HepG2 (cell line): ENCODE data around the gene TRIM37. TPM values are rescaled to one million over a fixed set of nuclear protein-coding genes. Genes with fewer than 3 reads are reported as not detected.

Experiments used
- ARNTL ChIP-seq: sonication (generic); formaldehyde crosslinking; IDR thresholded peaks from 2 replicates; pipeline ENCODE4 v1.4.0; 2020; ENCODE audit warnings: mild to moderate bottlenecking, missing genetic modification reagents
- HOXA3 ChIP-seq: sonication (generic); formaldehyde crosslinking; IDR thresholded peaks from 2 replicates; pipeline ENCODE4 v1.5.0; 2020; ENCODE audit warnings: missing genetic modification reagents
- HOXA5 ChIP-seq: sonication (generic); formaldehyde crosslinking; IDR thresholded peaks from 2 replicates; pipeline ENCODE4 v1.4.0; 2020; ENCODE audit warnings: missing genetic modification reagents
- KAT7 ChIP-seq: IDR thresholded peaks from 2 replicates; pipeline ENCODE4 v1.6.1; 2018; ENCODE audit warnings: borderline replicate concordance, missing compliant biosample characterization
- MAZ ChIP-seq, 2 experiments: sonication (generic) in 1 of 2; formaldehyde crosslinking in 1 of 2; IDR thresholded peaks; 2 replicates each; pipeline versions ENCODE4 v1.5.0 to v1.6.1; 2012 to 2020; ENCODE audit warnings: low read depth in 2 of 2, mild to moderate bottlenecking in 2 of 2, borderline replicate concordance in 1 of 2, improper control_type of control experiment in 1 of 2, low read length in 1 of 2, missing genetic modification reagents in 1 of 2, moderate library complexity in 1 of 2
- MLX ChIP-seq: IDR thresholded peaks from 2 replicates; pipeline ENCODE4 v1.6.1; 2016
- PHF21A ChIP-seq: sonication (generic); formaldehyde crosslinking; IDR thresholded peaks from 2 replicates; pipeline ENCODE4 v1.5.0; 2020; ENCODE audit warnings: mild to moderate bottlenecking, missing genetic modification reagents
- SOX13 ChIP-seq, 3 experiments: fragments of 450-650 bp in 1 of 3; sonication (generic) in 1 of 3; formaldehyde crosslinking in 1 of 3; IDR thresholded peaks in 2 of 3; conservative IDR thresholded peaks in 1 of 3; 2 replicates each; pipeline versions ENCODE4 v1.5.0 to v1.6.1; 2016 to 2020; ENCODE audit warnings: antibody characterized with exemption in 1 of 3, mild to moderate bottlenecking in 1 of 3, missing compliant biosample characterization in 1 of 3, missing genetic modification reagents in 1 of 3, moderate library complexity in 1 of 3
- SPEN ChIP-seq: sonication (generic); formaldehyde crosslinking; IDR thresholded peaks from 2 replicates; pipeline ENCODE4 v1.5.1; 2020; ENCODE audit warnings: low read depth, mild to moderate bottlenecking, missing genetic modification reagents
- TOE1 ChIP-seq: sonication (generic); formaldehyde crosslinking; IDR thresholded peaks from 2 replicates; pipeline ENCODE4 v1.4.0; 2020; ENCODE audit warnings: mild to moderate bottlenecking, missing genetic modification reagents
- ZBTB1 ChIP-seq: sonication (generic); formaldehyde crosslinking; IDR thresholded peaks from 2 replicates; pipeline ENCODE4 v1.4.0; 2020; ENCODE audit warnings: missing genetic modification reagents, borderline replicate concordance
- ZBTB37 ChIP-seq: sonication (generic); formaldehyde crosslinking; IDR thresholded peaks from 2 replicates; pipeline ENCODE4 v1.4.0; 2020; ENCODE audit warnings: mild to moderate bottlenecking, missing genetic modification reagents
- ZFP1 ChIP-seq: IDR thresholded peaks from 2 replicates; pipeline ENCODE4 v1.6.1; 2016
- ZNF510 ChIP-seq: sonication (generic); formaldehyde crosslinking; IDR thresholded peaks from 2 replicates; pipeline ENCODE4 v1.4.0; 2020; ENCODE audit warnings: low read depth, mild to moderate bottlenecking, missing genetic modification reagents
- ZNF513 ChIP-seq: sonication (generic); formaldehyde crosslinking; conservative IDR thresholded peaks from 2 replicates; pipeline ENCODE4 v1.5.0; 2020; ENCODE audit warnings: missing genetic modification reagents
- ZNF782 ChIP-seq: sonication (generic); formaldehyde crosslinking; IDR thresholded peaks from 2 replicates; pipeline ENCODE4 v1.4.0; 2020; ENCODE audit warnings: missing genetic modification reagents, mild to moderate bottlenecking, borderline replicate concordance
- polyA plus RNA-seq, 8 experiments: library from polyadenylated mRNA; depleted of rRNA in 3 of 8; stranded (reverse) in 7 of 8; unstranded in 1 of 8; fragments of >200 nt; fragmentation: Illumina TruSeq in 4 of 8; extraction: Trizol in 4 of 8; gene quantifications; 2 replicates each; pipeline versions ENCODE4 v1.2.1 to v1.2.3, GENCODE V29; 2011 to 2016; ENCODE audit warnings: low read depth in 4 of 8, missing spikeins in 1 of 8, mixed read lengths in 1 of 8; ENCODE audit not compliant: insufficient read depth in 1 of 8
- total RNA-seq, 5 experiments: library from RNA; depleted of rRNA; stranded (reverse); fragments of >200 nt; fragmentation: Illumina TruSeq; extraction: Trizol; gene quantifications; 2 replicates each; pipeline ENCODE4 v1.2.3, GENCODE V29; 2016; ENCODE audit warnings: low read depth in 1 of 5

The TRIM37 gene
- total and polyA plus RNA-seq, 2 of the 13 experiments (the other 11 are each of a cell fraction or from before 2014, with no cell fraction given) = 12.4 to 39.1 TPM

- TF ChIP-seq KAT7 (CRISPR knock-in tag) = peak; percentile 72; the same call in 1 of the 2 replicates
- no peak for TF ChIP-seq SOX13 (IDR thresholded peaks at IDR 0.05)
- peak in 1 of 2 experiments; percentile 86; a peak in 1 of 4 replicates for TF ChIP-seq SOX13 (CRISPR knock-in tag; conservative IDR thresholded peaks at IDR 0.05 in 1 of 2, IDR thresholded peaks at IDR 0.05 in 1 of 2)
- 0 out of 2 replicates have a peak, but pooled peaks have one; percentile 50 for TF ChIP-seq HOXA5 (CRISPR knock-in tag)
- peak; percentile 91 for TF ChIP-seq MAZ (IDR thresholded peaks at IDR 0.05; ENCODE audit: borderline replicate concordance, low read depth, low read length)
- peak; percentile 62 for TF ChIP-seq MAZ (CRISPR knock-in tag; IDR thresholded peaks at IDR 0.05; ENCODE audit: low read depth)
- TF ChIP-seq ZBTB37 = peak; percentile 1; the same call in 1 of the 2 replicates
- TF ChIP-seq HOXA3 (CRISPR knock-in tag) = peak; percentile 96
- 0 out of 2 replicates have a peak, but pooled peaks have one; percentile 36 for TF ChIP-seq ZFP1 (CRISPR knock-in tag)
- no peak for TF ChIP-seq ZNF513
- TF ChIP-seq ZNF782 (CRISPR knock-in tag) = peak; percentile 91; the same call in 1 of the 2 replicates
- TF ChIP-seq MLX (CRISPR knock-in tag) = no peak
- no peak for TF ChIP-seq ZBTB1 (CRISPR knock-in tag)
- peak; percentile 98 for TF ChIP-seq PHF21A (CRISPR knock-in tag)
- TF ChIP-seq TOE1 (CRISPR knock-in tag) = peak; percentile 18; the same call in 1 of the 2 replicates
- 0 out of 2 replicates have a peak, but pooled peaks have one; percentile 83 for TF ChIP-seq ZNF510 (CRISPR knock-in tag)
- TF ChIP-seq ARNTL (CRISPR knock-in tag) = 0 out of 2 replicates have a peak, but pooled peaks have one; percentile 68
- TF ChIP-seq SPEN (CRISPR knock-in tag) = peak; percentile 88
These were observed 48.2 kb upstream of the TRIM37 start, which contains the start of gene SKA2 (continued) for GRCh38 chr17:59154721-59155438.
